Karpas-422 (cell line): Measurements from ENCODE around the gene IFI27. TPM values are rescaled to one million over a fixed set of nuclear protein-coding genes. Genes with fewer than 3 reads are reported as not detected.

ENCODE experiments used
- DNase-seq: peaks from one replicate; pipeline ENCODE4 v3.0.0-alpha.2; 2015
- H2AFZ ChIP-seq: fragments of 200-600 bp; sonication (generic); 2 replicates; pipeline ENCODE4 v1.6.1; 2014; ENCODE audit warnings: antibody characterized with exemption, low read length, mixed read lengths
- H3K27ac ChIP-seq: fragments of 200-600 bp; sonication (generic); 2 replicates; pipeline ENCODE4 v1.5.1; 2014; ENCODE audit warnings: mild to moderate bottlenecking, low read length, moderate library complexity
- H3K27me3 ChIP-seq: fragments of 200-600 bp; sonication (generic); 2 replicates; pipeline ENCODE4 v1.6.1; 2014; ENCODE audit warnings: low read length, mixed read lengths
- H3K36me3 ChIP-seq: fragments of 200-600 bp; sonication (generic); 2 replicates; pipeline ENCODE4 v1.6.1; 2014; ENCODE audit warnings: low read length, mixed read lengths; ENCODE audit not compliant: insufficient read depth
- H3K4me1 ChIP-seq: fragments of 200-600 bp; sonication (generic); 2 replicates; pipeline ENCODE4 v1.6.1; 2014; ENCODE audit warnings: mild to moderate bottlenecking, low read length, mixed read lengths
- H3K4me2 ChIP-seq: fragments of 200-600 bp; sonication (generic); 2 replicates; pipeline ENCODE4 v1.6.1; 2014; ENCODE audit warnings: low read length, low read depth, mild to moderate bottlenecking; ENCODE audit not compliant: poor library complexity, severe bottlenecking
- H3K4me3 ChIP-seq: fragments of 200-600 bp; sonication (generic); 2 replicates; pipeline ENCODE4 v1.5.1; 2014; ENCODE audit warnings: mild to moderate bottlenecking, antibody characterized with exemption, low read length, mixed read lengths
- H3K79me2 ChIP-seq: fragments of 200-600 bp; sonication (generic); 2 replicates; pipeline ENCODE4 v1.6.1; 2014; ENCODE audit warnings: mild to moderate bottlenecking, low read length, mixed read lengths
- H3K9ac ChIP-seq: fragments of 200-600 bp; sonication (generic); 2 replicates; pipeline ENCODE4 v1.6.0; 2014; ENCODE audit warnings: low read length
- H3K9me2 ChIP-seq: fragments of 200-600 bp; sonication (generic), shearing (Covaris generic); replicated peaks from 2 replicates; pipeline ENCODE4 v1.6.0; 2014; ENCODE audit warnings: mild to moderate bottlenecking, low read length, moderate library complexity; ENCODE audit not compliant: insufficient read depth
- H3K9me3 ChIP-seq: fragments of 300-700, 200-600 bp; sonication (generic); 2 replicates; pipeline ENCODE4 v1.6.1; 2014; ENCODE audit warnings: low read length, mixed read lengths
- H4K20me1 ChIP-seq: fragments of 200-600 bp; sonication (generic); 2 replicates; pipeline ENCODE4 v1.6.1; 2014; ENCODE audit warnings: mild to moderate bottlenecking, antibody characterized with exemption, low read length, low read depth; ENCODE audit not compliant: insufficient read depth
- total RNA-seq: library from RNA; depleted of rRNA; stranded (reverse); fragments of >200 nt; shearing (Covaris generic); gene quantifications from 2 replicates; pipeline ENCODE4 v1.2.3, GENCODE V29; 2014; ENCODE audit warnings: low replicate concordance

Gene IFI27
- total RNA-seq, 1 experiment from 2014 or later: 0.48 TPM

GRCh38 chr14:94098326-94098992 is 12.1 kb upstream of the IFI27 start:
- no peak for DNase-seq
- Histone ChIP-seq H2AFZ (no peak overlapping the region), H3K9me3 (no peaks in the 10 kb centered on the region), H3K79me2 (no peaks in the 10 kb centered on the region), H3K4me2 (no peak overlapping the region), H3K9ac (no peak overlapping the region), H3K27ac (no peak overlapping the region), H3K36me3 (no peaks in the 10 kb centered on the region), H3K27me3 (no peaks in the 10 kb centered on the region), H3K4me1 (no peaks in the 10 kb centered on the region), H3K9me2 (no peaks in the 10 kb centered on the region), H4K20me1 (peaks cover 5% of the 10 kb centered on the region; the same call in 1 of the 2 replicates), H3K4me3 (no peak overlapping the region)

- H3K36me3 ChIP-seq: no peaks in the 10 kb centered on the region
- H3K4me2 ChIP-seq: no peak overlapping the region
- peaks cover 3% of the 10 kb centered on the region; the same call in 1 of the 2 replicates for H4K20me1 ChIP-seq
- no peaks in the 10 kb centered on the region for H3K9me2 ChIP-seq
- H3K79me2 ChIP-seq: no peaks in the 10 kb centered on the region
- no peaks in the 10 kb centered on the region for H3K27me3 ChIP-seq
- no peaks in the 10 kb centered on the region for H3K9me3 ChIP-seq
- no peak overlapping the region for H3K9ac ChIP-seq
- no peak overlapping the region for H3K27ac ChIP-seq
- H3K4me1 ChIP-seq: no peaks in the 10 kb centered on the region
- no peak for DNase-seq
- no peak overlapping the region for H3K4me3 ChIP-seq
- H2AFZ ChIP-seq: no peak overlapping the region
Measured at GRCh38 chr14:94099006-94099405, 11.5 kb upstream of the IFI27 start.

GRCh38 chr14:94100847-94101246 is 9.7 kb upstream of the IFI27 start:
- Histone ChIP-seq H3K36me3 (no peaks in the 10 kb centered on the region), H3K27me3 (no peaks in the 10 kb centered on the region), H3K9ac (no peak overlapping the region), H4K20me1 (peaks cover 2% of the 10 kb centered on the region; the same call in 1 of the 2 replicates), H2AFZ (no peak overlapping the region), H3K79me2 (no peaks in the 10 kb centered on the region), H3K4me1 (no peaks in the 10 kb centered on the region), H3K9me3 (no peaks in the 10 kb centered on the region), H3K4me3 (no peak overlapping the region), H3K9me2 (no peaks in the 10 kb centered on the region), H3K4me2 (no peak overlapping the region), H3K27ac (no peak overlapping the region)
- DNase-seq: no peak

GRCh38 chr14:94101748-94102147 is 8.8 kb upstream of the IFI27 start:
- H2AFZ ChIP-seq: no peak overlapping the region
- no peaks in the 10 kb centered on the region for H3K79me2 ChIP-seq
- H3K27me3 ChIP-seq: no peaks in the 10 kb centered on the region
- H3K9me2 ChIP-seq: no peaks in the 10 kb centered on the region
- H3K4me2 ChIP-seq: no peak overlapping the region
- H3K27ac ChIP-seq: no peak overlapping the region
- no peaks in the 10 kb centered on the region for H3K4me1 ChIP-seq
- no peaks in the 10 kb centered on the region for H3K36me3 ChIP-seq
- DNase-seq: no peak
- H3K9ac ChIP-seq: no peak overlapping the region
- H3K4me3 ChIP-seq: no peak overlapping the region
- peaks cover 2% of the 10 kb centered on the region; the same call in 1 of the 2 replicates for H4K20me1 ChIP-seq
- no peaks in the 10 kb centered on the region for H3K9me3 ChIP-seq

- H3K4me2 ChIP-seq: no peak overlapping the region
- H3K9me3 ChIP-seq: no peaks in the 10 kb centered on the region
- no peak overlapping the region for H3K27ac ChIP-seq
- no peak overlapping the region for H3K9ac ChIP-seq
- H2AFZ ChIP-seq: no peak overlapping the region
- H3K79me2 ChIP-seq: no peaks in the 10 kb centered on the region
- peaks cover 2% of the 10 kb centered on the region; the same call in 1 of the 2 replicates for H4K20me1 ChIP-seq
- no peak overlapping the region for H3K4me3 ChIP-seq
- no peaks in the 10 kb centered on the region for H3K9me2 ChIP-seq
- H3K27me3 ChIP-seq: no peaks in the 10 kb centered on the region
- no peaks in the 10 kb centered on the region for H3K4me1 ChIP-seq
- H3K36me3 ChIP-seq: no peaks in the 10 kb centered on the region
- no peak for DNase-seq
Measured at GRCh38 chr14:94102768-94103482, 7.6 kb upstream of the IFI27 start.

- no peak overlapping the region for H3K9ac ChIP-seq
- no peak for DNase-seq
- no peaks in the 10 kb centered on the region for H3K27me3 ChIP-seq
- no peak overlapping the region for H3K27ac ChIP-seq
- no peak overlapping the region for H2AFZ ChIP-seq
- no peaks in the 10 kb centered on the region for H3K9me2 ChIP-seq
- no peaks in the 10 kb centered on the region for H3K9me3 ChIP-seq
- H4K20me1 ChIP-seq: peaks cover 2% of the 10 kb centered on the region; the same call in 1 of the 2 replicates
- H3K79me2 ChIP-seq: no peaks in the 10 kb centered on the region
- no peak overlapping the region for H3K4me3 ChIP-seq
- no peaks in the 10 kb centered on the region for H3K4me1 ChIP-seq
- H3K4me2 ChIP-seq: no peak overlapping the region
- H3K36me3 ChIP-seq: no peaks in the 10 kb centered on the region
Measured at GRCh38 chr14:94103554-94104150, 6.9 kb upstream of the IFI27 start.

GRCh38 chr14:94104731-94105130 is 5.8 kb upstream of the IFI27 start:
- Histone ChIP-seq H3K27me3 (no peaks in the 10 kb centered on the region), H3K79me2 (no peaks in the 10 kb centered on the region), H3K4me2 (no peak overlapping the region), H3K27ac (no peak overlapping the region), H3K4me3 (no peak overlapping the region), H3K9me3 (no peaks in the 10 kb centered on the region), H4K20me1 (no peaks in the 10 kb centered on the region; the same call in 1 of the 2 replicates), H3K4me1 (no peaks in the 10 kb centered on the region), H3K9ac (no peak overlapping the region), H3K36me3 (no peaks in the 10 kb centered on the region), H2AFZ (no peak overlapping the region), H3K9me2 (no peaks in the 10 kb centered on the region)
- no peak for DNase-seq

GRCh38 chr14:94109915-94110250 is 653 bp upstream of the IFI27 start:
- H2AFZ ChIP-seq: no peak overlapping the region

More at GRCh38 chr14:94109915-94110250, 653 bp upstream of the IFI27 start:
- DNase-seq: no peak
- H3K4me2 ChIP-seq: no peak overlapping the region
- no peaks in the 10 kb centered on the region for H3K9me2 ChIP-seq
- H3K27me3 ChIP-seq: no peaks in the 10 kb centered on the region
- H3K36me3 ChIP-seq: no peaks in the 10 kb centered on the region
- H3K27ac ChIP-seq: no peak overlapping the region
- no peaks in the 10 kb centered on the region for H4K20me1 ChIP-seq
- H3K4me3 ChIP-seq: no peak overlapping the region
- no peak overlapping the region for H3K9ac ChIP-seq
- no peaks in the 10 kb centered on the region for H3K79me2 ChIP-seq
- no peaks in the 10 kb centered on the region for H3K4me1 ChIP-seq
- no peaks in the 10 kb centered on the region for H3K9me3 ChIP-seq
